Renal cortex interstitium (tissue), 11 donors: ENCODE data around the gene TGM6. TPM values are rescaled to one million over a fixed set of nuclear protein-coding genes. Genes with fewer than 3 reads are reported as not detected.

Experiments
- DNase-seq, 11 donors: peaks; one replicate each; pipeline ENCODE4 v3.0.0-alpha.2; 2013; ENCODE audit warnings: low read depth in 9 of 11, low spot score in 4 of 11; ENCODE audit errors: extremely low read depth in 1 of 11
- polyA plus RNA-seq, 3 donors: library from polyadenylated mRNA; unstranded; fragments of 120-200 nt; gene quantifications; one replicate each; pipeline ENCODE4 v1.2.1, GENCODE V29; 2013; ENCODE audit not compliant: insufficient read length in 3 of 3

TGM6 gene
- polyA plus RNA-seq, 3 donors: not detected

GRCh38 chr20:2429051-2429450, 48.4 kb downstream of the TGM6 start:
- DNase-seq: no peak

- no peak for DNase-seq
These were observed 49.8 kb downstream of the TGM6 start for GRCh38 chr20:2430538-2430937.

GRCh38 chr20:2431185-2431584, 50.5 kb downstream of the TGM6 start:
- no peak for DNase-seq

GRCh38 chr20:2446845-2447244, 66.1 kb downstream of the TGM6 start:
- no peak for DNase-seq

- DNase-seq: no peak
These were observed 68.7 kb downstream of the TGM6 start for GRCh38 chr20:2449386-2449785.

- DNase-seq: no peak
These were observed 70.7 kb downstream of the TGM6 start for GRCh38 chr20:2451422-2451821.

- peak; percentile 30 to 71 (median 50) for DNase-seq
These were observed 71.4 kb downstream of the TGM6 start for GRCh38 chr20:2451939-2452732.

GRCh38 chr20:2453792-2454191, 73.1 kb downstream of the TGM6 start:
- DNase-seq: no peak

- no peak for DNase-seq
These were observed 75.2 kb downstream of the TGM6 start for GRCh38 chr20:2455771-2456497.

GRCh38 chr20:2458919-2459499, 78.3 kb downstream of the TGM6 start:
- no peak for DNase-seq

- no peak for DNase-seq
These were observed 79.5 kb downstream of the TGM6 start for GRCh38 chr20:2459981-2460751.

GRCh38 chr20:2460752-2461424, 80.2 kb downstream of the TGM6 start:
- no peak for DNase-seq

GRCh38 chr20:2462484-2462883, 81.8 kb downstream of the TGM6 start:
- no peak for DNase-seq

GRCh38 chr20:2463616-2464365, 83.1 kb downstream of the TGM6 start:
- no peak for DNase-seq

- no peak for DNase-seq
These were observed 84.4 kb downstream of the TGM6 start for GRCh38 chr20:2465100-2465499.

GRCh38 chr20:2467412-2467811, 86.7 kb downstream of the TGM6 start:
- no peak for DNase-seq

- no peak for DNase-seq
These were observed 88.1 kb downstream of the TGM6 start for GRCh38 chr20:2468581-2469407.
